Vagina (tissue), 2 donors: ENCODE data around the gene C20orf202. TPM values are rescaled to one million over a fixed set of nuclear protein-coding genes. Genes with fewer than 3 reads are reported as not detected.
A peak's percentile ranks its signal among the peaks of the same experiment; 100 is the strongest.

ENCODE experiments used
- DNase-seq, 2 donors: peaks; one replicate each; pipeline ENCODE4 v3.0.0-alpha.2; 2017; ENCODE audit errors: extremely low spot score in 2 of 2
- H3K27ac ChIP-seq: fragments of 200-600 bp; sonication (generic); one replicate; pipeline ENCODE4 v1.5.1; 2019
- H3K27me3 ChIP-seq: fragments of 200-600 bp; sonication (generic); one replicate; pipeline ENCODE4 v1.5.1; 2019
- H3K36me3 ChIP-seq, 2 donors: fragments of 200-600 bp; sonication (generic); one replicate each; pipeline ENCODE4 v1.5.1; 2017 to 2019
- H3K4me1 ChIP-seq: fragments of 200-600 bp; sonication (generic); one replicate; pipeline ENCODE4 v1.5.1; 2019
- H3K4me3 ChIP-seq, 2 donors: fragments of 200-600 bp; sonication (generic); 1 replicate in 1 of 2; 2 replicates in 1 of 2; pipeline ENCODE4 v1.5.1; 2016 to 2019
- H3K9me3 ChIP-seq: fragments of 200-600 bp; sonication (generic); one replicate; pipeline ENCODE4 v1.5.1; 2019
- POLR2A ChIP-seq, 2 donors: fragments of 450-650 bp; IDR thresholded peaks; one replicate each; pipeline ENCODE4 v1.6.1; 2017; ENCODE audit warnings: antibody characterized with exemption in 2 of 2, mild to moderate bottlenecking in 2 of 2, moderate library complexity in 2 of 2
- POLR2AphosphoS5 ChIP-seq, 2 donors: sonication (generic); formaldehyde crosslinking; IDR thresholded peaks; one replicate each; pipeline ENCODE4 v1.9.0; 2017; ENCODE audit warnings: antibody characterized with exemption in 2 of 2, mild to moderate bottlenecking in 2 of 2, low read depth in 1 of 2; ENCODE audit not compliant: insufficient read depth in 1 of 2
- intact Hi-C: fragments of 100-400 bp; cut with DNase I; formaldehyde crosslinking; loops from one replicate; pipeline ENCODE4 v1.15.1; 2023
- total RNA-seq: library from RNA; depleted of rRNA; stranded (reverse); fragments of >200 nt; gene quantifications from one replicate; pipeline ENCODE4 v1.2.3, GENCODE V29; 2016
- TF ChIP-seq, protein P1 (sequence below), 3 experiments: fragments of 450-650 bp in 2 of 3; fragments of 200-600 bp in 1 of 3; sonication (generic) in 1 of 3; IDR thresholded peaks; one replicate each; pipeline ENCODE4 v1.5.1; 2017 to 2019; ENCODE audit warnings: antibody characterized with exemption in 3 of 3, mild to moderate bottlenecking in 2 of 3, moderate library complexity in 2 of 3

C20orf202 gene
- total RNA-seq, 1 donor from 2014 or later, result not detected

DNA sequence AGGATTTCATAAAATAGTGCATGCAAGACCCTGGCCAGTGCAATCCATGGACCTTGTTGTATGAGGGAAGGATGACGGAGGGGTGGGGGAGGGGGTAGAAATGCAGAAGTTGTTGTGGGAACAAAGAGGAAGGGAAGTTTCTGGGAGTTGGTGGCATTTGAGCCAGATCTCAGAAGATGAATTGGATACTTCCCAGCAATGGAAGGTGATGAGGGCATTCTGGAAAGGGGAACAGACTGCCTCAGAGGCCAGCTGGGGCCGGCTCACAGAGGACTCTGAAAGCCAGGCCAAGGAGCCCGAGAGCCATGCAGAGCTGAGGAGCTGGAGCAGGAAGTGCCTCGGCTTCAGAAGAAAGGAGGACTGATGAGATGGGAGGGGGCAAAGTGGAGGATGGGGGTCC is 21.1 kb upstream of the C20orf202 start:
- Histone ChIP-seq H3K4me1 (peaks cover 16% of the 10 kb centered on the region), H3K27me3 (no peaks in the 10 kb centered on the region), H3K9me3 (no peaks in the 10 kb centered on the region), H3K36me3 (no peaks in the 10 kb centered on the region), H3K27ac (no peak overlapping the region), H3K4me3 (no peak overlapping the region)
- TF ChIP-seq, protein P1, sequence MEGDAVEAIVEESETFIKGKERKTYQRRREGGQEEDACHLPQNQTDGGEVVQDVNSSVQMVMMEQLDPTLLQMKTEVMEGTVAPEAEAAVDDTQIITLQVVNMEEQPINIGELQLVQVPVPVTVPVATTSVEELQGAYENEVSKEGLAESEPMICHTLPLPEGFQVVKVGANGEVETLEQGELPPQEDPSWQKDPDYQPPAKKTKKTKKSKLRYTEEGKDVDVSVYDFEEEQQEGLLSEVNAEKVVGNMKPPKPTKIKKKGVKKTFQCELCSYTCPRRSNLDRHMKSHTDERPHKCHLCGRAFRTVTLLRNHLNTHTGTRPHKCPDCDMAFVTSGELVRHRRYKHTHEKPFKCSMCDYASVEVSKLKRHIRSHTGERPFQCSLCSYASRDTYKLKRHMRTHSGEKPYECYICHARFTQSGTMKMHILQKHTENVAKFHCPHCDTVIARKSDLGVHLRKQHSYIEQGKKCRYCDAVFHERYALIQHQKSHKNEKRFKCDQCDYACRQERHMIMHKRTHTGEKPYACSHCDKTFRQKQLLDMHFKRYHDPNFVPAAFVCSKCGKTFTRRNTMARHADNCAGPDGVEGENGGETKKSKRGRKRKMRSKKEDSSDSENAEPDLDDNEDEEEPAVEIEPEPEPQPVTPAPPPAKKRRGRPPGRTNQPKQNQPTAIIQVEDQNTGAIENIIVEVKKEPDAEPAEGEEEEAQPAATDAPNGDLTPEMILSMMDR (IDR thresholded peaks at IDR 0.05), result no peak
- TF ChIP-seq POLR2AphosphoS5 (IDR thresholded peaks at IDR 0.05; ENCODE audit: insufficient read depth in 1 of 2, low read depth in 1 of 2) (no peak), POLR2A (IDR thresholded peaks at IDR 0.05) (no peak)
- no peak for DNase-seq
- intact Hi-C loops, result no loop called here

DNA sequence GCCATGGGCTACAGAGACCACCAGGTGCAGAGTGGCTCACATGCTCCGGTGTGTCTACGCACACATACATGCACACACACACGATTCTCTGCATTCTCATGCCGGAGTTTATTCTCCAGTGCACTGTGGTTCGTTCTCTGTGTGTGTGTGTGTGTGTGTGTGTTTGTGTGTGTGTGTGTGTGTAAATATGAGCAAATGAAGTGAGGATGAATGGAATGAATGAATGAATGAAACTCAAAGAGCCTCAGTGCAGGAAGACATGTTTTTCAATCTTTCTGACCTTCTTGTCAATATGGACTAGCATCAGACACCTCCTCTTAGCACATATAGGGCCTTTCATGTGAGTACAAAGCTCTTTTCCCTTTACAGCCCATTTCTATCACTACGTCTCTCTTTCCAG is 20.1 kb upstream of the C20orf202 start:
- intact Hi-C loops, result no loop called here
- no peaks in the 10 kb centered on the region for H3K9me3 ChIP-seq
- peaks cover 16% of the 10 kb centered on the region for H3K4me1 ChIP-seq
- no peak for DNase-seq
- H3K36me3 ChIP-seq, result no peaks in the 10 kb centered on the region
- H3K27ac ChIP-seq, result no peak overlapping the region
- no peak for TF ChIP-seq POLR2AphosphoS5 (IDR thresholded peaks at IDR 0.05; ENCODE audit: insufficient read depth in 1 of 2, low read depth in 1 of 2)
- TF ChIP-seq POLR2A (IDR thresholded peaks at IDR 0.05), result no peak
- TF ChIP-seq, protein P1 (IDR thresholded peaks at IDR 0.05), result no peak
- no peaks in the 10 kb centered on the region for H3K27me3 ChIP-seq
- H3K4me3 ChIP-seq, result no peak overlapping the region

DNA sequence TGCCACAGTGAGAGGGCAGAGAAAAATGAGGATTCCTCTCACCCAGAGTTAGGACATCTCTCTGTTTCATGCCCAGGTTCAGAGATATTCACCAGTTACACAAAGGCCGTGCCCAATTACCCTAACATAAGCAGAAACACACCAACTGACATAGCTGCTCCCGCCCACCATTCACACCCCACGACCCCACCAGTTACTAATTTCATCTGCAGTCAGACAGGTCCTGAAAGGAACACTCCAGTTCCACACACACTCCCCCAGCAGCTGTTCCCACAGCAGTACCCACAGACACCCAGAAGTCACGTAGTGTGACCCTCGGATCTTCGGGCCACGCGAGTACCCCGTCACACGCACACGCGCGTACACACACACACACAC is 19.0 kb upstream of the C20orf202 start:
- DNase-seq, result no peak
- no peak overlapping the region for H3K27ac ChIP-seq
- H3K4me3 ChIP-seq, result peak overlapping the region in 1 of 2 donors; percentile 41
- no peaks in the 10 kb centered on the region for H3K27me3 ChIP-seq
- peaks cover 16% of the 10 kb centered on the region for H3K4me1 ChIP-seq
- intact Hi-C loops, result no loop called here
- TF ChIP-seq, protein P1 (IDR thresholded peaks at IDR 0.05), result no peak
- no peaks in the 10 kb centered on the region for H3K9me3 ChIP-seq
- no peaks in the 10 kb centered on the region for H3K36me3 ChIP-seq

DNA sequence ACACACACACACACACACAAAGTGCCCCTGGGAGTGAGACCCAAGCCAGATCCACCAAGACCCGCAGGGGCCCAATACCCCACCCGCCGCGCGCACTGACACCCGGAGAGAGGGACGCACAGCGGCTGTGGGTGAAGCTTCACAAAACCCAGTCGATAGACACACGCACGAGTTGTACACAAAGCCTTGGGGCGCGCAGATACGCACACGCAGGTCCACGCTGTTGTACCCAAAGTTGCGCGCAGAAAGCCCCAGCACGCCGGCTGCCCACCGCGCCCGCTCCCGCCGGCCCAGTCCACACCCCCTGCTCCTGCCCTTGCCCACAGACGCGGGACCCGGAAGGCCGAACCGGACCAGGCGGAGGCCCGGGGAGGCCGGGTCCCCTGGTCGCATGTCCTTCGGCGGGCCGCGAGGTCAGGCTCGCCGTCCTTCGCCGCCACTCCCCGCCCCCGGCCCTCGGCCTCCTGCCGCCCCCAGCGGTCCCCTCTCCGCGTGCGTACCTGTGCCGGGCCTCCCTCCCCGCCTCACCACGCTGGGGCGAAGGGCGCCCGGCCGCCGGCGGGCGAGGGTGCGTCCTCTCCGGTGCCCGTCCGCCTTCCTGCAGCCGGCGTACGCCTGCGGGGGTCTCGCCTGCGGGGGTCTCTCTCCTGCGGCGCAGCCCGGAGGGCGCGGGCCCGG is 18.5 kb upstream of the C20orf202 start, which contains the start of gene TMEM74B:
TSS of gene TMEM74B (minus strand) at position 344 of the 678 bp plus-strand sequence. CDS start 1,180 bp downstream, outside the sequence.
- H3K36me3 ChIP-seq, result no peaks in the 10 kb centered on the region
- TF ChIP-seq POLR2AphosphoS5 (IDR thresholded peaks at IDR 0.05; ENCODE audit: insufficient read depth in 1 of 2, low read depth in 1 of 2), result no peak
- no peak for TF ChIP-seq POLR2A (IDR thresholded peaks at IDR 0.05)
- TF ChIP-seq, protein P1 (IDR thresholded peaks at IDR 0.05), result no peak
- H3K27ac ChIP-seq, result no peak within 1 kb of the TSS
- H3K9me3 ChIP-seq, result no peaks in the 10 kb centered on the region
- intact Hi-C loops, result no loop called here
- H3K4me1 ChIP-seq, result peaks cover 16% of the 10 kb centered on the region
- DNase-seq, result no peak
- H3K4me3 ChIP-seq, result peak within 1 kb of the TSS; percentile 41 to 49
- H3K27me3 ChIP-seq, result no peaks in the 10 kb centered on the region

DNA sequence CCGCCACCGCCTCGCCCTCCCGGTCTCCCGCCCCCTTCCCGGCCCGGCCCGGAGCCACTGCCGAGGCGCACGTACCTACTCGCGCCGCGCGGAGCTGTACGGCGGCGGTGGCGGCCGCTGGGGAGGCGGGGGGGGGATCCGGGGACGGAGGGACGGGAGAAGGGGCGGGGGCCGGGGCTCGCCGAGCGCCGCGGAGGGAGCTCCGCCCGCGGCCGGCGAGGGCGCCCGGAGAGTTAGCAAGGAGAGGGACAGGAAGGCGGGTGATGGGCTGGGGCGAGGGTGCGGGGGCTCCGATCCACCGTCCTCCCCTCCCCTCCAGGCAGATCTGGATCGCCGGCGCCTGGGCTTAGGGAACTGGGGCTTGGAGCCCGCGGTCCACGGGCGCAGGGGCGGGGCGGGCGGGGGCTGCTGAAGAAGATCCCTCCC is 17.9 kb upstream of the C20orf202 start:
- Histone ChIP-seq H3K27ac (no peak overlapping the region), H3K4me1 (peaks cover 16% of the 10 kb centered on the region), H3K4me3 (peak overlapping the region; percentile 41 to 49), H3K27me3 (no peaks in the 10 kb centered on the region), H3K9me3 (no peaks in the 10 kb centered on the region), H3K36me3 (no peaks in the 10 kb centered on the region)
- no peak for TF ChIP-seq POLR2AphosphoS5 (IDR thresholded peaks at IDR 0.05; ENCODE audit: insufficient read depth in 1 of 2, low read depth in 1 of 2)
- TF ChIP-seq, protein P1 (IDR thresholded peaks at IDR 0.05), result no peak
- no peak for TF ChIP-seq POLR2A (IDR thresholded peaks at IDR 0.05)
- DNase-seq, result no peak
- intact Hi-C loops, result no loop called here
